ENCODE measurements around the gene NUDT16.

- TF ChIP-seq ZNF274 (IDR thresholded peaks at IDR 0.05; ENCODE audit: low read length): no peak
- TF ChIP-seq ZNF274 (tag by site-specific recombination; IDR thresholded peaks at IDR 0.05; ENCODE audit: borderline replicate concordance): no peak
- TF ChIP-seq ZNF112 (tag by site-specific recombination; IDR thresholded peaks at IDR 0.05): no peak
- TF ChIP-seq KLF16 (tag by site-specific recombination; IDR thresholded peaks at IDR 0.05): no peak
- no peak for TF ChIP-seq ZNF2 (tag by site-specific recombination; IDR thresholded peaks at IDR 0.05)
- TF ChIP-seq CTCF (tag by site-specific recombination; IDR thresholded peaks at IDR 0.05): no peak
- no peak for TF ChIP-seq ZNF239 (tag by site-specific recombination; IDR thresholded peaks at IDR 0.05)
Observed at GRCh38 chr3:131431754-131432153, 50.2 kb downstream of the NUDT16 start.
